Stimulated activated naive CD4-positive, alpha-beta T cell (primary cell): ENCODE data around the gene AMACR.
"Not testable (repeated sequence)": the region's sequence is repeated elsewhere in the genome, so short reads cannot be mapped to it uniquely, and the experiment has no call there.

Experiments used
- DNase-seq, 6 experiments: peaks; one replicate each; lab custom pipeline; 2025; lab: John Stamatoyannopoulos, UW

Gene AMACR

GRCh38 chr5:34037726-34038125, 29.9 kb upstream of the AMACR start:
- no peak for DNase-seq

- DNase-seq = no peak
These were observed 27.9 kb upstream of the AMACR start for GRCh38 chr5:34035756-34036155.

- no peak for DNase-seq
These were observed 26.9 kb upstream of the AMACR start for GRCh38 chr5:34034534-34035327.

GRCh38 chr5:34031966-34032365, 24.1 kb upstream of the AMACR start:
- no peak for DNase-seq

- no peak for DNase-seq
These were observed 23.3 kb upstream of the AMACR start for GRCh38 chr5:34031117-34031516.

- not testable (repeated sequence) for DNase-seq
These were observed 22.7 kb upstream of the AMACR start for GRCh38 chr5:34030585-34030984.

GRCh38 chr5:34030048-34030447, 22.2 kb upstream of the AMACR start:
- no peak for DNase-seq

- no peak for DNase-seq
These were observed 20.5 kb upstream of the AMACR start for GRCh38 chr5:34028349-34028748.

- DNase-seq = no peak
These were observed 18.4 kb upstream of the AMACR start for GRCh38 chr5:34026089-34026761.

- peak in 2 of 6 experiments; percentile 5 to 10 for DNase-seq
These were observed 14.4 kb upstream of the AMACR start for GRCh38 chr5:34022121-34022705.

- DNase-seq = no peak
These were observed 13.5 kb upstream of the AMACR start for GRCh38 chr5:34021334-34021733.

- no peak for DNase-seq
These were observed 12.9 kb upstream of the AMACR start for GRCh38 chr5:34020726-34021125.

GRCh38 chr5:34017254-34017653, 9.4 kb upstream of the AMACR start:
- no peak for DNase-seq

GRCh38 chr5:34016750-34017149, 8.9 kb upstream of the AMACR start:
- DNase-seq = no peak

- DNase-seq = no peak
These were observed 8.4 kb upstream of the AMACR start for GRCh38 chr5:34016222-34016621.

GRCh38 chr5:34015120-34015822, 7.4 kb upstream of the AMACR start:
- no peak for DNase-seq

GRCh38 chr5:34014626-34015025, 6.8 kb upstream of the AMACR start:
- DNase-seq = no peak

- no peak for DNase-seq
These were observed 5.7 kb upstream of the AMACR start for GRCh38 chr5:34013547-34013946.

- no peak for DNase-seq
These were observed 4.9 kb upstream of the AMACR start for GRCh38 chr5:34012791-34013190.

GRCh38 chr5:34011536-34011935, 3.7 kb upstream of the AMACR start:
- DNase-seq = no peak

- DNase-seq = not testable (repeated sequence)
These were observed 2.3 kb upstream of the AMACR start for GRCh38 chr5:34010146-34010545.

- DNase-seq = no peak
These were observed 1.8 kb upstream of the AMACR start for GRCh38 chr5:34009610-34010009.

GRCh38 chr5:34008802-34009201, 952 bp upstream of the AMACR start:
- DNase-seq = no peak
